ENCODE measurements around the gene EPHA3.

The EPHA3 gene

DNA sequence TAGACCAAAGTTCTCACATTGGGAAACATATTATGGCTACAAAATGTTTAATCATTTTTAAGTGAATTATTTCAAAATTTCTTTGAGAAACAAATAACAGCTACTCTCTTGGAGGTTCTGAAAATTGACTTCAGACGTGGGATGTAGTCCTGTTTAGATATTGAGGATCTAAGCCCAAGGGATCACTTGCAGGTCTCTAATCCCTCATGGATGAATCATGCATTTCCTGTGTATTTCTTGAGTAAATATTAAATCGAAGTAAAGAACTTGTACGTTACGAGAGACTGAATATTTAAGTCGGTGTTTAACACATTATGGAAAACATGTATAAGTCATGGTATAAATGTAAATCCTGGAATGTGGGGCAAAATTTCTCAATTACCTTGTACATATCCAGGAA is 119.8 kb downstream of the EPHA3 start:
- ATAC-seq, result no peak
- TF ChIP-seq, protein P1, sequence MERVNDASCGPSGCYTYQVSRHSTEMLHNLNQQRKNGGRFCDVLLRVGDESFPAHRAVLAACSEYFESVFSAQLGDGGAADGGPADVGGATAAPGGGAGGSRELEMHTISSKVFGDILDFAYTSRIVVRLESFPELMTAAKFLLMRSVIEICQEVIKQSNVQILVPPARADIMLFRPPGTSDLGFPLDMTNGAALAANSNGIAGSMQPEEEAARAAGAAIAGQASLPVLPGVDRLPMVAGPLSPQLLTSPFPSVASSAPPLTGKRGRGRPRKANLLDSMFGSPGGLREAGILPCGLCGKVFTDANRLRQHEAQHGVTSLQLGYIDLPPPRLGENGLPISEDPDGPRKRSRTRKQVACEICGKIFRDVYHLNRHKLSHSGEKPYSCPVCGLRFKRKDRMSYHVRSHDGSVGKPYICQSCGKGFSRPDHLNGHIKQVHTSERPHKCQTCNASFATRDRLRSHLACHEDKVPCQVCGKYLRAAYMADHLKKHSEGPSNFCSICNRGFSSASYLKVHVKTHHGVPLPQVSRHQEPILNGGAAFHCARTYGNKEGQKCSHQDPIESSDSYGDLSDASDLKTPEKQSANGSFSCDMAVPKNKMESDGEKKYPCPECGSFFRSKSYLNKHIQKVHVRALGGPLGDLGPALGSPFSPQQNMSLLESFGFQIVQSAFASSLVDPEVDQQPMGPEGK (CRISPR knock-in tag; IDR thresholded peaks at IDR 0.05; ENCODE audit: borderline replicate concordance), result no peak
- TF ChIP-seq ESRRG (CRISPR knock-in tag; IDR thresholded peaks at IDR 0.05) (no peak), BACH2 (CRISPR knock-in tag; IDR thresholded peaks at IDR 0.05; ENCODE audit: borderline replicate concordance) (no peak), ISL1 (CRISPR knock-in tag; IDR thresholded peaks at IDR 0.05) (no peak), ZC3H10 (CRISPR knock-in tag; IDR thresholded peaks at IDR 0.05) (no peak), ARNTL (CRISPR knock-in tag; IDR thresholded peaks at IDR 0.05; ENCODE audit: borderline replicate concordance, low read depth) (no peak), ZNF8 (CRISPR knock-in tag; IDR thresholded peaks at IDR 0.05) (no peak), ZNF565 (CRISPR knock-in tag; conservative IDR thresholded peaks at IDR 0.05; ENCODE audit: low read depth) (no peak), ZNF70 (CRISPR knock-in tag; IDR thresholded peaks at IDR 0.05) (no peak), RARB (CRISPR knock-in tag; IDR thresholded peaks at IDR 0.05) (no peak)

DNA sequence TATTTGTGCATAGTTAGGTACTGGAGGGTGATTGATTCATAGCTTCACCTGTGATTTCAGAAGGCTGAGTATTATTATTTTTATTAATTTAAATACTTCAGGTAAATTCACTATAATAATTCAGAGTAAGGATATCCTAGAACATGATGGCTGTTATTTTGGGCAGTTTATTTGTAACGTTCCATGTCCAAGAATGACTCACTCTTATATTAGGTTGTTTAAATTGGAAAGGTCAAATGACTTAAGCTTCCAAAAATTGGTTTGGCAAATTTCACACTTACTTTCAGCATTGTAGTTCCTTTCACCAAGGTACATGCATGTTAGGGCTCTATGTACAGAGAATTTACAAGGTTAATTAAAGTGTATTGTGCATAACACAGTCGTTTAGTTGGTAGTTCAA is 120.2 kb downstream of the EPHA3 start:
- no peak for ATAC-seq
- TF ChIP-seq CSDC2 (CRISPR knock-in tag; IDR thresholded peaks at IDR 0.05) (no peak), POU6F1 (CRISPR knock-in tag; IDR thresholded peaks at IDR 0.05; ENCODE audit: borderline replicate concordance, low read depth) (no peak), TOX (CRISPR knock-in tag; IDR thresholded peaks at IDR 0.05; ENCODE audit: borderline replicate concordance) (no peak), CREB5 (CRISPR knock-in tag; IDR thresholded peaks at IDR 0.05; ENCODE audit: low read depth) (no peak)

DNA sequence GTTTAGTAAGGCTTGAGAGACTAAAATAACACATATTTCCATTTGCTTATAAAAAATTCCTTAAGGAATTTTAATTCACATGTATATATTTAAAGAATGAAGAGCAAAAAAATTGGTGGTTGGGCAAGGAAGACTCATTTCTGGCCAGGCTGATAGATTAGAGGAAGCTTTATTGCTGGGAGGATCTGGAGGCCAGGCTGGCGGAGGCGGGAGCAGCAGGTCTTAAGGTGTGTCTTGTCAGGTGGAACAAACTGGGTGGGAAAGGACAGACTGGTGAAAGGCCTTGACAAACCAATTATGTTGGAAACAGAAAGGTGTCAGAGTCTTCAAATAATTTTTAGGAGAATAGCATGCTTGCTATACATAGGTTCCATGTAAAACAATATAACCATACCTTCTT is 124.7 kb downstream of the EPHA3 start:
- no peak for ATAC-seq
- no peak for TF ChIP-seq SNAI2 (CRISPR knock-in tag; IDR thresholded peaks at IDR 0.05)
- TF ChIP-seq ISL1 (CRISPR knock-in tag; IDR thresholded peaks at IDR 0.05), result no peak
- TF ChIP-seq ARNTL (CRISPR knock-in tag; IDR thresholded peaks at IDR 0.05; ENCODE audit: borderline replicate concordance, low read depth), result no peak
- no peak for TF ChIP-seq PPARA (CRISPR knock-in tag; IDR thresholded peaks at IDR 0.05; ENCODE audit: borderline replicate concordance)
- no peak for TF ChIP-seq CSDC2 (CRISPR knock-in tag; IDR thresholded peaks at IDR 0.05)
- no peak for TF ChIP-seq TCF4 (CRISPR knock-in tag; IDR thresholded peaks at IDR 0.05; ENCODE audit: borderline replicate concordance)
- TF ChIP-seq ZFP30 (CRISPR knock-in tag; IDR thresholded peaks at IDR 0.05), result no peak
- no peak for TF ChIP-seq ZNF70 (CRISPR knock-in tag; IDR thresholded peaks at IDR 0.05)
- no peak for TF ChIP-seq ZC3H10 (CRISPR knock-in tag; IDR thresholded peaks at IDR 0.05)
- TF ChIP-seq TSHZ2 (CRISPR knock-in tag; IDR thresholded peaks at IDR 0.05), result no peak

DNA sequence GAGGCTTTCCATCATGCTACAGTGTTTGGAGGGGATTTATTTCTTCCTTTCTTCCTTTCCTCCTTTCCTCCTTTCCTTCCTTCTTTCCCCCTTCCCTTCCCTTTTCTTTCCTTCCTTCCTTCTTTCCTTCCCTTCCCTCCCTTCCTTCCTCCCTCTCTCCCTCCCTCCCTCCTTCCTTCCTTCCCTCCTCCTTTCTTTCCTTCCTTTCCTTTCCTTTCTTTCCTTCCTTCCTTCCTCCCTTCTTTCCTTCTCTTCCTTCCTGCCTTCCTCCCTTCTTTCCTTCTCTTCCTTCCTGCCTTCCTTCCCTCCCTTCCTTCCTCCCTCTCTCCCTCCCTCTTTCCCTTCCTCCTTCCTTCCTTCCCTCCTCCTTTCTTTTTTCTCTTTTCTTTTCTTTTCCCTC is 127.2 kb downstream of the EPHA3 start:
- no peak for TF ChIP-seq CSDC2 (CRISPR knock-in tag; IDR thresholded peaks at IDR 0.05)
- no peak for TF ChIP-seq ISL1 (CRISPR knock-in tag; IDR thresholded peaks at IDR 0.05)
- no peak for ATAC-seq

DNA sequence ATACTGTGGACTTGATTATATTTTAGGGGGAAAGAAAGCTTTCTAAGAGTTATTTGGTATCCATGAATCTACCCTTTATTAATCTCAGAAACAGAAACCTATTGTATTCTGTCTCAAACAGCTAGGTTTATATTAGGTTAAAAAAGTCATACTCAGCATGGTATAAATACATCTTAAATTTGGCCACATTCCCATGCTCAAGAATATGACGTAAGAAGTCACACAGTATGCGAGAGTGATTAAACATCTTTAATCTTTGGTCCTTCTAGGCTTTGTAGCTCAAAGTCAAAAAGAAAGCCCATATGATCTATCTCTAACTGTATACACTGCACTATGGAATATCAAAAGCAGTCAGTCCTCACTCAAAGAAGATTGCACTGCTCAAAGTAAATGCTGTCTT is 131.4 kb downstream of the EPHA3 start:
- no peak for ATAC-seq
- no peak for TF ChIP-seq TCF4 (CRISPR knock-in tag; IDR thresholded peaks at IDR 0.05; ENCODE audit: borderline replicate concordance)
- no peak for TF ChIP-seq PPARA (CRISPR knock-in tag; IDR thresholded peaks at IDR 0.05; ENCODE audit: borderline replicate concordance)
